ENCODE data around the gene SIX4. TPM values are rescaled to one million over a fixed set of nuclear protein-coding genes. Genes with fewer than 3 reads are reported as not detected.

SIX4 gene
- total RNA-seq (1 to 10 TPM in 4 of 5 donors, not detected in 1; 1.8 to 5.8 (median 3.9) TPM), polyA plus RNA-seq (1 to 10 TPM in 1 of 3 donors, under 1 TPM in 2; 0.35 to 1.5 (median 0.75) TPM)
- long read RNA-seq, donor 1, result 0 reads
- long read RNA-seq, donor 2, full-length matches to known transcripts, result 1 of 24 reads
- long read RNA-seq, donor 2, partial matches to known transcripts, result 8 of 24 reads
- long read RNA-seq, donor 2, other reads (novel, unspliced or antisense), result 15 of 24 reads
- long read RNA-seq, donor 3, result 0 reads
- long read RNA-seq, donor 4, result 0 reads
- long read RNA-seq, donor 5, full-length matches to known transcripts, result 2 of 34 reads
- long read RNA-seq, donor 5, partial matches to known transcripts, result 11 of 34 reads
- long read RNA-seq, donor 5, other reads (novel, unspliced or antisense), result 21 of 34 reads
- long read RNA-seq, donor 6, partial matches to known transcripts, result 39 of 59 reads
- long read RNA-seq, donor 6, other reads (novel, unspliced or antisense), result 18 of 59 reads
- long read RNA-seq, donor 7, result 0 reads
- long read RNA-seq, donor 8, result 0 reads
- long read RNA-seq, donor 9, partial matches to known transcripts, result 29 of 29 reads
- long read RNA-seq, donor 9, other reads (novel, unspliced or antisense), result 0 of 29 reads
- long read RNA-seq, donor 10, result 0 reads

DNA sequence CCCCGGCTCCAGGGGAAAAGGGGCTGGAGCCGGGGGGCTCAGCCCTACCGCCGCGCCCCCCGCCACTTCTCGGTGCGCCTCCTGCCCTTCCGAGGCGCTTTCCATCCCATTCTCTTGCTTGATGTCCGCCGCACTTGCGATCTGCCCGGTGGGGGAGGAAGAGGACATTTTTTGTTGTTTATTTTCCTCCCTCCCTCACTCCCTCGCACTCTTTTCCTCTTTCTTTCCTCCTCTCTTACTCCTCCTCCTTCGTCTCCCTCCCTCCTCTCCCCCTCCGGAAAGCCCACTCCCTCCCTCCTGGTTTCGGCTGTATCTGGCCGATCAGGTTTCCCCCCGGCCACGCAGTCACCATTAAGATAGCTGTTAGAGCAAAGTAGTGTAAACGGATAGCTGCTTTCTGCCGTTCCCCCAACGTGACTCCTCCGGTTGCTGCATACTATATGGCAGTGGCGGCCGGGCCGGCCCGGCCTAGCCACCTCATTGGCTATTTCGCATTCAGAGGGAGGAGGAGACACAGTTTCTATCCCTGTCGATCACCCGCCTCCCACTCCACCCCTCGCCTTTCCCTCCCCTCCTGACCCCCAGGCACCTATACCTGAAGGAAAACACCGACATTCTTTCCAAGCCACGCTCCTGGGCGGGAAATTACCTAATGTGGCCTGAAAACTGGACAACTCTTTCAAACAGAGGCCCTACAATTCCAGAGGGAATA lies at the start of gene SIX4:
SIX4 (minus strand) TSS at position 445 of the 712 bp plus-strand sequence; CDS start at position 168, 277 bp downstream.
- Histone ChIP-seq H3K36me3 (no peaks in the 10 kb centered on the region), H3K27ac (peak within 1 kb of the TSS; percentile 64 to 85 (median 83)), H3K27me3 (peaks cover 0 to 80% (median 31%) of the 10 kb centered on the region in 3 donors), H3K4me1 (peaks cover 13 to 36% (median 33%) of the 10 kb centered on the region in 4 donors), H3K4me3 (peak within 1 kb of the TSS; percentile 68 to 94 (median 80)), H3K9me3 (no peaks in the 10 kb centered on the region)
- WGBS, 5 donors, result 2 to 6% (median 4%) methylated on average over 33 to 36 of the region's 36 CpGs
- DNase-seq, result peak; percentile 78 to 88
- intact Hi-C loops (cut with DNase I; ENCODE audit: low total_unique reads), result loop anchor here (10.0 kb wide), 1 partner anchor 261 kb away; the partner anchor contains the start of genes SLC38A6 and TRMT5
- TF ChIP-seq POLR2AphosphoS5 (IDR thresholded peaks at IDR 0.05) (peak in 2 of 3 donors; percentile 49), POLR2A (IDR thresholded peaks at IDR 0.05) (no peak)

- H3K27me3 ChIP-seq, result no peaks in the 10 kb centered on the region
- no peaks in the 10 kb centered on the region for H3K36me3 ChIP-seq
- no peak overlapping the region for H3K27ac ChIP-seq
- no peaks in the 10 kb centered on the region for H3K9me3 ChIP-seq
- intact Hi-C loops (cut with DNase I; ENCODE audit: low total_unique reads), result no loop called here
- H3K4me1 ChIP-seq, result peaks cover 0 to 24% (median 7%) of the 10 kb centered on the region in 4 donors
- TF ChIP-seq POLR2AphosphoS5 (IDR thresholded peaks at IDR 0.05) (no peak), EP300 (IDR thresholded peaks at IDR 0.05) (no peak), POLR2A (IDR thresholded peaks at IDR 0.05) (no peak)
- TF ChIP-seq, protein P1, sequence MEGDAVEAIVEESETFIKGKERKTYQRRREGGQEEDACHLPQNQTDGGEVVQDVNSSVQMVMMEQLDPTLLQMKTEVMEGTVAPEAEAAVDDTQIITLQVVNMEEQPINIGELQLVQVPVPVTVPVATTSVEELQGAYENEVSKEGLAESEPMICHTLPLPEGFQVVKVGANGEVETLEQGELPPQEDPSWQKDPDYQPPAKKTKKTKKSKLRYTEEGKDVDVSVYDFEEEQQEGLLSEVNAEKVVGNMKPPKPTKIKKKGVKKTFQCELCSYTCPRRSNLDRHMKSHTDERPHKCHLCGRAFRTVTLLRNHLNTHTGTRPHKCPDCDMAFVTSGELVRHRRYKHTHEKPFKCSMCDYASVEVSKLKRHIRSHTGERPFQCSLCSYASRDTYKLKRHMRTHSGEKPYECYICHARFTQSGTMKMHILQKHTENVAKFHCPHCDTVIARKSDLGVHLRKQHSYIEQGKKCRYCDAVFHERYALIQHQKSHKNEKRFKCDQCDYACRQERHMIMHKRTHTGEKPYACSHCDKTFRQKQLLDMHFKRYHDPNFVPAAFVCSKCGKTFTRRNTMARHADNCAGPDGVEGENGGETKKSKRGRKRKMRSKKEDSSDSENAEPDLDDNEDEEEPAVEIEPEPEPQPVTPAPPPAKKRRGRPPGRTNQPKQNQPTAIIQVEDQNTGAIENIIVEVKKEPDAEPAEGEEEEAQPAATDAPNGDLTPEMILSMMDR (IDR thresholded peaks at IDR 0.05), result no peak
- no peak for DNase-seq
- no peak overlapping the region for H3K4me3 ChIP-seq
Measured at GRCh38 chr14:60773558-60773957, 49.4 kb upstream of the SIX4 start.

DNA sequence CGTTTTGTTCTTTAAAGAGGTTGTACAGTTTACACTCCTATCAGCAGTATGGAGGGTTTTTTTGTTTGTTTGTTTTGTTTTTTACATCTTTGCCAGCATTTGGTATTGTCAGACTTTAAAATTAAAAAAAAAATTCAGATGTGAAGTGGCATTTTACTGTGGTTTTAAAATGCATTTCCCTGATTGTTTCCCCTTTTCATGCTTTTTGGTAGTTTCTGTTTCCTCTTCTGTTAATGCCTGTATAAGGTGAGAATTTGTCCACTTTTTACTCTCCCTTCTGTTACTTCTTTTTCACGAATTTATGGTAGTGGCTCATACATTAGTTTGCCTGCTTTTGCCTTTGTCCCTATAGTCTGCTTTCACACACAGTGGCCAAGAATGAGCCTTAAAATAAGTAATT lies 47.0 kb upstream of the SIX4 start:
- Histone ChIP-seq H3K27me3 (no peaks in the 10 kb centered on the region), H3K4me1 (peaks cover 0 to 12% (median 2%) of the 10 kb centered on the region in 4 donors), H3K36me3 (no peaks in the 10 kb centered on the region), H3K27ac (no peak overlapping the region), H3K9me3 (no peaks in the 10 kb centered on the region), H3K4me3 (no peak overlapping the region)
- intact Hi-C loops (cut with DNase I; ENCODE audit: low total_unique reads), result no loop called here
- WGBS, 5 donors, result 42 to 45% (median 44%) methylated on average over 2 of the region's 2 CpGs
- TF ChIP-seq, protein P1 (IDR thresholded peaks at IDR 0.05), result no peak
- TF ChIP-seq POLR2AphosphoS5 (IDR thresholded peaks at IDR 0.05), result no peak
- no peak for TF ChIP-seq POLR2A (IDR thresholded peaks at IDR 0.05)
- TF ChIP-seq EP300 (IDR thresholded peaks at IDR 0.05), result no peak
- DNase-seq, result no peak

DNA sequence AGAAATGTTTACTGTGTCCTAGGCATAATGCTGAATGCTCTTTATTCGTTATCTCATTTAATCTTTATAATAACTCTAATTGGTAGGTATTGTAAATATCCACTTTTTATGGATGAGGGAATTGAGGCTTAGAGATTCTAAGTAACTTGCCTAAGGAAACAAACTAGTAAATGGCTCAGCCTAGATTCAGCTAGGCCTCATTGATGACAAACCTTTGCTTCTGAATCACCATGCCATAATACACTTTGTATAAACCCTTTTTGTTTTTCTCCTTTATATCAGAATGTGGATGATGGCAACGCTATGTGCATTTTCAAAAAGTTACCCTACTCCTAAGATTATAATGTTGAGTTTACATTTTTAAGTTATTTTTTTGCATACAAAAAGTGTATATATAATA lies 44.5 kb upstream of the SIX4 start:
- TF ChIP-seq, protein P1 (IDR thresholded peaks at IDR 0.05), result no peak
- no peak for TF ChIP-seq POLR2AphosphoS5 (IDR thresholded peaks at IDR 0.05)
- no peak for TF ChIP-seq EP300 (IDR thresholded peaks at IDR 0.05)
- TF ChIP-seq POLR2A (IDR thresholded peaks at IDR 0.05), result no peak
- H3K27me3 ChIP-seq, result no peaks in the 10 kb centered on the region
- no peak overlapping the region for H3K27ac ChIP-seq
- intact Hi-C loops (cut with DNase I; ENCODE audit: low total_unique reads), result no loop called here
- 90 to 95% (median 93%) methylated on average over 2 of the region's 2 CpGs for WGBS, 5 donors
- H3K9me3 ChIP-seq, result no peaks in the 10 kb centered on the region
- no peaks in the 10 kb centered on the region for H3K4me1 ChIP-seq
- DNase-seq, result no peak
- H3K36me3 ChIP-seq, result no peaks in the 10 kb centered on the region
- H3K4me3 ChIP-seq, result no peak overlapping the region

Measured in stomach (tissue), 19 donors.